NCI-H226 (cell line): Measurements from ENCODE around the gene GPC6.

Experiments
- DNase-seq: peaks from one replicate; pipeline ENCODE4 v3.0.0-alpha.2; 2015

The GPC6 gene

GRCh38 chr13:93708308-93709075 is 481.9 kb downstream of the GPC6 start:
- DNase-seq = no peak

- no peak for DNase-seq
These were observed 483.1 kb downstream of the GPC6 start for GRCh38 chr13:93709506-93710244.

DNA sequence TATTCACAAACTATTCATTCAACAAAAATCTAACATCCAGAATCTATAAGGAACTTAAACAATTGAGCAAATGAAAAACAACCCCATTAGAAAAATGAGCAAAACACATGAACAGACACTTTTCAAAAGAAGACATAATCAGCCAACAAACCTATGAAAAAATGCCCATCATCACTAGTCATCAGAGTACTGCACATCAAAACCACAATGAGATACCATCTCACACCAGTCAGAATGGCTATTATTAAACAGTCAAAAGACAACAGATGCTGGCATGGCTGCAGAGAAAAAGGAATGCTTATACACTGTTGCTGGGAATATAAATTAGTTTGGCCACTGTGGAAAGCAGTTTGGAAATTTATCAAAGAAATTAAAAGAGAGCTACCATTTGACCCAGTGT is 487.6 kb downstream of the GPC6 start:
- DNase-seq = peak; percentile 56

DNA sequence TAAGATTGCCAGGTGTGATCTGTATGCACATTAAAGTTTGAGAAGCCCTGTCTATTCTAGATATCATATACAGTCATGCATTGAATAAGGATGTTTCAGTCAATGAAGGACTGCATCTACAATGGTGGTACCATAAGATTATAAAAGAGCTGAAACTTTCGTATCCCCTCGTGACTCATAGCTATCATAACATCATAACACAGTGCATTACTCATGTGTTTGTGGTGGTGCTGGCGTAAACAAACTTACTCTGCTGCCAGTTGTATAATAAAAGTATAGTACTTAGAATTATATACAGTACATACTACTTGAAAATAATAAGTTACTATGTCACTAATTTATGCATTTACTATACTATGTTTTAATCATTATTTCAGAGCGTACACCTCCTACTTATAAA is 489.3 kb downstream of the GPC6 start:
- no peak for DNase-seq

GRCh38 chr13:93716623-93717022 is 490.0 kb downstream of the GPC6 start:
- DNase-seq = no peak

- DNase-seq = no peak
These were observed 494.9 kb downstream of the GPC6 start for GRCh38 chr13:93721483-93721882.

DNA sequence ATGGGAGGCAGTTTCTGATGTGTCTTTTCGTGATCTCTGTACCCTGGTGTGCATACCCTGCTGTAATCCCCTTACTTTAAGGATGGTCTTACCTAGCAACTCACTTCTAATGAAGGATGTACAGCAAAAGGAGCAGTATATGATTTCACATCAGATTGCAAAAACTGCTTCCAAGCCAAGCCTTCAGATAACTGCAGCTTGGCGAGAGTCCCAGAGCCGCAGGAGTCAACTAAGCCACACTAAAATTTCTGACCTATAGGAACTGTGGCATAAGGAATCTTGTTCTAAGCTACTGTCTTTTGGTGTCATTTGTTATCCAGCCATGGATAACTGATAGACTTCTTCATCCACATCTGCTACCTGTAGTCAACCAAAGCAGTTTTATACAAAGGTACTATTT is 496.7 kb downstream of the GPC6 start:
- DNase-seq = peak; percentile 44

DNA sequence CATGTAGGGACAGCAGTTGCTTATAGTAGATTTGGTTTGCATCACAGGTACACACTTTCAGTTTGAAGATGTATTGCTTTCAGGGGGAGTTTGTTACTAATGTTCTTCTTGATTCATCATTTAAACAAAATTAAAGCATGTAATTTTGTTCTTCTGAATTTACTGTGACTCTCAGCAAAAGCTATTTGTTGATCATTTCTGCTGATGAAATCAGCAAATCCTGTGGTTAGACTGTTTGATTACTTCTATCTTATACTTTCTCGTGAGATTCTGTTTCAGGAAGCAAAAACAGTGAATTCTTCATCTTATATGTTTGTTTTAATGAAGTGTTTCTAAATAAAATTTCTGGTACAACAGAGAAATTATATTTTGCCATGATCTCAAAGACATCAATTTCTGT is 497.6 kb downstream of the GPC6 start:
- DNase-seq = no peak

- no peak for DNase-seq
These were observed 499.8 kb downstream of the GPC6 start for GRCh38 chr13:93726173-93726957.

DNA sequence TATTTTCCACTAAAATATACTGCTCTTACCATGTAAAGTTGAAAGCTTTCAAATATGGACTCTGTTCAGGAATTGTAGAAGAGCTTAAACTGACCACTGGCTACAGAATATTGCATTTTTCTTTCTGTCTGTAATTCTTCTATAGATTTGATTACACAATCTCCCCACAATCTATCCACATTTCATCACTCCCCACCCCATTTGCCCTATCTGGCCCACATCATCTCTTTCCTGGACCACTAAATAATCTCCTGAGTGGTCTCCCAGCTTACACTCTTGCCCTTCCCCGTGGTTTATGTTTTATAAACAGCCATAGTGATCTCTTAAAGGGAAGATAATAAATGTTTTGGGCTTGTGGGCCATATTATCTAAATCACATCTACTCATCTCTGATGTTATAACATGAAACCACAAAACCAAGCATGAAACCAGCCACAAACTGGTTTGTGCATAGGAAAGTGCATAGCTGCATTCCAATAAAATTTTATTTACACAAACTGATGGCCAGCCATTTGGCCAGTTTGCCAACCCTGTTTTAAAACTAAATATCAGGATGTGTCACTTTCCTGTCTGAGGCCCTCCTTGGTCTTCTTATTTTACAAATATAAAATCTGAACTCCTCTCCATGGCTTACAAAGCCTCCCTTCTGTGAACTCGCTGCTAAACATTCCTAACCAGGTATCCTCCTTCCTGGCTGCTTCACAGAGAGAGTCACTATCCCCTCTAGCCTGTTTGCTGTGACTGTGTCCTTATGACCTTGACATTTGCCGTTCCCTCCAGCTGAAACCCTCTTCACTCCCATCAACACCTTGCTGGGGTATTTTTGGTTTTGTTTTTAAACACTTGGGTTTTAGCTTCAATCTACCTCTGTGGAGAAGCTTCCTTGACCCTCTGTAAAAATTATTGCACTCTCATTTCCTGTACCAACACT is 500.9 kb downstream of the GPC6 start:
- no peak for DNase-seq

GRCh38 chr13:93729383-93729782 is 502.8 kb downstream of the GPC6 start:
- DNase-seq = no peak

DNA sequence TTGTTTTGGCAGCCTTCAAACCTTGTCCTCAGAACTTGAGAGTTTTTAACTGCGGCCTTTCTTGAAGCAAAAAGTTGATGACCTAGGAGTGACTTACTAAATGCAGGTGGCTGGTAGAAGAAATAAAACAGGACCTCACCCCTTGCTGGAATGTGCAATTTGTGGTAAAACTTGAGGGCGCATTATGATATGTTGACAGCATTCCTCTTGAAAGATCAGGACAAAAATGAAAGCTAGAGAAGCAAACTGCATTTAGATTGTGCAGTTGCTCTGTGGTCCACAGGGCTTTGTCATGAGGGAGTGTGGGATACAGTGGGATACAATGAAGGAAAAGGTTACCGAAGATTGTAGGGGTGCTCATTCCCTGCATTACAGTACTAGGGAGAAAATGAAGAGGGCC is 504.2 kb downstream of the GPC6 start:
- DNase-seq = no peak

DNA sequence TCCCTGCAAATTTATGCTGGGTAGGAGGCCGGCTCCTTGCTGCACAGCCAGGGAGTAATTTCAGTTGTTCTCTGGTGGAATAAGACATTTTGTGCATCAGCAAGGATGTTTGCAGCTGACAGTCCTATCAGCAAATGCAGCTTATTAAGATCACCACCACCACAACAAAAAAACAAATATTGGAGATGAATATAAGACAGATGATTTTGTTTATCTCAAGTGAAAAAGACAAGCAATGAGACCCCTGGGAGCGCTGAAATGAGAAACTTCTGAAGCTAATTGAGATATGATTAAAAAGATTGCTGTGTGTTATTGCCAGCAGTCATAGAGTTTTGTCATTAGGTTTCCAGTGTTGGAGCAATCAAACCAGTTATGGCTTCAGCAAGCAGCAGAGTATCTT is 505.6 kb downstream of the GPC6 start:
- DNase-seq = no peak

DNA sequence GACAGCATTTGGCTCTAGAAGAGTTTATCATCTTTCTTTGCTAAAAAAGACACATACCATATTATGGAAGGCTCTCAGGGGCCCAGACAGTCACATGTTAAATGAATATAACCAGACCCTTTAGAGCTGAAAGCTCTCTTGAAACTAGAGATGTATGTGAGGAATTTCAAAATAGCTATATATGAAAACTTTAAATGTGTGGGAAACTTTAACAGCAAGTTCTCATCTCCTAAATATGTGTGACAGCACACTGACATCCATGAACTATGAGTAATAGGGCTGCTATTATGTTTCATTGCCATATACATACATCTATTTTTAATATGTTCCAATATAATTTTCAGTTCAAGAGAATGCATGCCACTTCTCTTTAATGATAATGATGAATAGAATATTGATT is 509.5 kb downstream of the GPC6 start:
- peak; percentile 32 for DNase-seq

GRCh38 chr13:93736909-93737308 is 510.3 kb downstream of the GPC6 start:
- DNase-seq = no peak

- DNase-seq = no peak
These were observed 513.7 kb downstream of the GPC6 start for GRCh38 chr13:93740334-93740733.

GRCh38 chr13:93744033-93744432 is 517.4 kb downstream of the GPC6 start:
- no peak for DNase-seq

DNA sequence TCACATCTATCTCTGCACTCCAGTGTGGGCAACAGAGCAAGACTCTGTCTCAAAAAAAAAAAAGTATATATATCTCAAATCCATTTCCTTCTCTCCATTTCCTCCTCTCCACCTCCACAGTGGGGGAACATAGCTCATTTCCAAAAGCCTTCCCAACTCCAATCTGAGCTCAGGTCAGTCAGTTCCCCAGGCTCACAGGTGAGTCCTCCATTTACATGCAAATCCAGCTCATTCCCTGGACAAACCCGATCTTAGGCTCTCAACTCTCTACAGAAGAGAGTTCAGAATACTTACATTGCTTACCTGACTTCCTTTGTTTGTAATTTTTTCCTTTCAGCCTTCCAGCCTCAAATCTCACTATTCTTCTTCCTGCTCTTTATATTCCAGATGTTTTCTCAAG is 518.3 kb downstream of the GPC6 start:
- no peak for DNase-seq

DNA sequence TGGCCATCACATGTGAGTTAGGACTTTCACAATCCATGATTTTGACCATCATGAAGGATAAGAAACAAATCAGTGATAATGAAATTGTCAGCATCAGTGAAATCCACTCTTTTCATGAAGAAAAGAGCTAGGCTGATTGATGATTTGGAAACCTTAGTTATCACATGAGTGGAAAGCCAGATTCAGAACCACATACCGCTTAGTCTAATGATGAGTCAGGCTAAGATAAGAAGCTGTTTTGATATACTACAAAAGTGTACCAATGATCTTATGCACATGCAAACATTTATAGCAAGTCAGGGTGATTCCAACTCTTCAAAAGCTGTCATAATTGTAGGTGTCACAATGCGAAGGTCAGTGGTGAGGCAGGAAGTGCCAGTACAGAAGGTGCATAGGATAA is 519.3 kb downstream of the GPC6 start:
- peak; percentile 57 for DNase-seq

DNA sequence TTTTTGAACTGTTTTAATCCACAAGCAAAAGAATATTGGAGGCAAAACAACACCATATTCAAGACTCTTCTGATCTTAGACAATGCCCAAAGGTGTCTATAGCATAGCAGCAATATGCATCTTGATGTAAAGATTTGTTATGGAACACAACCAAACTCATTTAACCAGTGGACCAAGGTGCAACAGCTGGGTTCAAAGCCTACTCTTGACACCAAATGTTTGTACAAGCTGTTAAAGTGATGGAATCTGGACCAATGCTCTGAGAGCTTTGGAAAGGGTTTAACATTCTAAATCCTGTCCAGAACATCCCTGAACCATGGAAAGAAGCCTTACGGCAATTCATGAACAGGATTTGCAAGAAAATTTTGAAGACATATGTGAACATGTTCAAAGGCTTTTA is 520.0 kb downstream of the GPC6 start:
- no peak for DNase-seq

- no peak for DNase-seq
These were observed 524.1 kb downstream of the GPC6 start for GRCh38 chr13:93750676-93751075.

DNA sequence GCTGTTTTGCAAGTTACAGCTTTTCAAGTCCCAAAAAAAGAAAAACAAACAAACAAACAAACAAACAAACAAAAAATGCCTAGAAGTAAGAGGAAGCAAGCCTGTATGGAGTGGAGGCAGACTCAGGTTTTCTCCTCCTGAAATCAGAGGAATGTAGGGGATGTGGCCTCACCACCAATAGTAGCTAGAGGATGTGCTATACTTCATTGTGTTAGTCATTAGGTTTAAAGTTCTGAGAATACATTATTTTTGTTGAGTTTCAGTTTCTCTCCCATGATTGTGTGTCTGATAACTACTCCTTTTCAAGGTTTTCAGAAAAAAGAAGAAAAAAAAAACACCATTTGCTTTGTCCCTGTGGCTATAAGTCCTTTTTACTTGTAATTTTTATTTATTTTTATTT is 524.5 kb downstream of the GPC6 start:
- no peak for DNase-seq

DNA sequence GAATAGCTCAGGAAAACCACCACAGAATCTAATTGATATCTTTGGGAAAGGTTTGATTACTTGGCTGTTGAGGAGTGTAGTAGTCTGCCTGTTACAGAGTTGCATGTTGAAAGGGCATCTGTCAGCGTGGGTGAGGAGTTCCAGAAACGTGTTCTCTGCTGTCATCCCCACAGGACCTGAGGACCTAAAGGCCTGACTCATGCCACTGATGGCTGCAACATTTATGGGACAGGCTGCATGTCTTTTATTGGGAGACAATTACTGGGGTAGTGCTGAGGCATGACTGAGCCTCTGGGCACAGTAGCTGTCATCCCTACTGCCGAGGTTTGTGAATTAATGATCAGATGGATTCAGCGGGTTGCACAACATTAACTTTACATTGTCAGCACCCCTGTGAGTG is 525.9 kb downstream of the GPC6 start:
- no peak for DNase-seq
